Naive thymus-derived CD4-positive, alpha-beta T cell (primary cell): ENCODE results near the gene MYO5A. TPM values are rescaled to one million over a fixed set of nuclear protein-coding genes. Genes with fewer than 3 reads are reported as not detected.
A peak's percentile ranks its signal among the peaks of the same experiment; 100 is the strongest.

ENCODE experiments used
- ATAC-seq: fragments of 150-1000 bp; cut with Tn5 transposase; 2 replicates; pipeline ENCODE4 v1.10.0; 2021; ENCODE audit warnings: mild to moderate bottlenecking, moderate library complexity
- CTCF ChIA-PET: fragments of 350-600 bp; sonication (Branson Sonifier 250); formaldehyde crosslinking; loops from one replicate; lab custom pipeline; 2021; ENCODE audit warnings: antibody characterized with exemption; lab: Charles Lee
- POLR2A ChIA-PET: fragments of 350-600 bp; sonication (Branson Sonifier 250); formaldehyde crosslinking; loops from one replicate; lab custom pipeline; 2021; ENCODE audit warnings: antibody characterized with exemption, inconsistent platforms; lab: Charles Lee
- DNase-seq, 9 donors: peaks; one replicate each; pipeline versions ENCODE4 v3.0.0 to v3.0.0-alpha.2; 2020 to 2022; ENCODE audit warnings: mixed read lengths in 1 of 9
- H3K27ac ChIP-seq: one replicate; pipeline ENCODE4 v1.7.0; 2013; ENCODE audit warnings: mild to moderate bottlenecking, low read depth, low read length, moderate library complexity
- H3K27me3 ChIP-seq, 2 donors: one replicate each; pipeline ENCODE4 v1.7.0; 2013; ENCODE audit warnings: low read length in 2 of 2, mild to moderate bottlenecking in 2 of 2, moderate library complexity in 2 of 2; ENCODE audit not compliant: control insufficient read depth in 2 of 2, insufficient read depth in 2 of 2
- H3K36me3 ChIP-seq, 3 experiments: 1 replicate in 2 of 3; 2 replicates in 1 of 3; pipeline ENCODE4 v1.7.0; 2013; ENCODE audit warnings: low read length in 3 of 3, mild to moderate bottlenecking in 3 of 3, moderate library complexity in 1 of 3; ENCODE audit not compliant: insufficient read depth in 3 of 3, control insufficient read depth in 2 of 3
- H3K4me1 ChIP-seq, 2 donors: one replicate each; pipeline ENCODE4 v1.7.0; 2013; ENCODE audit warnings: low read length in 2 of 2, mild to moderate bottlenecking in 2 of 2, moderate library complexity in 1 of 2; ENCODE audit not compliant: control insufficient read depth in 2 of 2, insufficient read depth in 2 of 2
- H3K4me3 ChIP-seq: 2 replicates; pipeline ENCODE4 v1.7.0; 2013; ENCODE audit warnings: mild to moderate bottlenecking, low read length
- H3K9me3 ChIP-seq, 3 experiments: 1 replicate in 2 of 3; 2 replicates in 1 of 3; pipeline ENCODE4 v1.7.0; 2013; ENCODE audit warnings: low read length in 3 of 3; ENCODE audit not compliant: control insufficient read depth in 2 of 3
- H3K27ac Mint-ChIP-seq, 9 donors: one replicate each; pipeline ENCODE4 v1.8.0; 2020 to 2022; ENCODE audit warnings: mixed read lengths in 9 of 9, mild to moderate bottlenecking in 8 of 9, moderate library complexity in 5 of 9, inconsistent platforms in 2 of 9
- H3K27me3 Mint-ChIP-seq, 5 donors: one replicate each; pipeline ENCODE4 v1.8.0; 2021 to 2022; ENCODE audit warnings: mixed read lengths in 5 of 5, mild to moderate bottlenecking in 1 of 5
- H3K36me3 Mint-ChIP-seq, 5 donors: one replicate each; pipeline ENCODE4 v1.8.0; 2020 to 2022; ENCODE audit warnings: mixed read lengths in 5 of 5, mild to moderate bottlenecking in 3 of 5, inconsistent platforms in 1 of 5
- H3K4me1 Mint-ChIP-seq, 7 donors: one replicate each; pipeline ENCODE4 v1.8.0; 2020 to 2022; ENCODE audit warnings: mixed read lengths in 7 of 7, mild to moderate bottlenecking in 3 of 7, inconsistent platforms in 1 of 7
- H3K4me3 Mint-ChIP-seq, 10 donors: one replicate each; pipeline ENCODE4 v1.8.0; 2020 to 2022; ENCODE audit warnings: mild to moderate bottlenecking in 10 of 10, mixed read lengths in 10 of 10, moderate library complexity in 6 of 10, inconsistent platforms in 2 of 10
- H3K9me3 Mint-ChIP-seq, 11 donors: one replicate each; pipeline ENCODE4 v1.8.0; 2020 to 2022; ENCODE audit warnings: mixed read lengths in 11 of 11, mild to moderate bottlenecking in 4 of 11, inconsistent platforms in 1 of 11, moderate library complexity in 1 of 11
- intact Hi-C, 2 donors: fragments of 100-400 bp; cut with micrococcal nuclease; formaldehyde crosslinking; loops; one replicate each; pipeline ENCODE4 v1.15.1; 2023
- polyA plus RNA-seq, 2 donors: library from polyadenylated mRNA; unstranded; fragments of 300-500 nt; fragmentation: Illumina TruSeq; gene quantifications; one replicate each; pipeline ENCODE4 v1.2.3, GENCODE V29; 2021
- total RNA-seq, 6 experiments: library from RNA in 5 of 6; stranded (reverse) in 5 of 6; gene quantifications; 1 replicate in 5 of 6; 2 replicates in 1 of 6; pipeline ENCODE4 v1.2.3 and lab custom pipeline; 2021 to 2026

The MYO5A gene
- total and polyA plus RNA-seq, 7 experiments from 2014 or later = 4.2 to 39.6 (median 20.8) TPM

GRCh38 chr15:52278135-52278534 lies 250.5 kb downstream of the MYO5A start:
- Histone ChIP-seq H3K9me3 (no peaks in the 10 kb centered on the region), H3K4me1 (no peaks in the 10 kb centered on the region), H3K27me3 (no peaks in the 10 kb centered on the region), H3K4me3 (no peak overlapping the region), H3K27ac (no peak overlapping the region), H3K36me3 (no peaks in the 10 kb centered on the region)
- DNase-seq = no peak
- no peak for ATAC-seq
- ChIA-PET POLR2A (no interaction called here), CTCF (no interaction called here)
- H3K4me3 Mint-ChIP-seq = no peak overlapping the region
- H3K4me1 Mint-ChIP-seq = no peaks in the 10 kb centered on the region
- peaks cover 0 to 27% (median 5%) of the 10 kb centered on the region in 5 donors for H3K27me3 Mint-ChIP-seq
- no peaks in the 10 kb centered on the region for H3K36me3 Mint-ChIP-seq
- H3K27ac Mint-ChIP-seq = no peak overlapping the region
- H3K9me3 Mint-ChIP-seq = no peaks in the 10 kb centered on the region
- intact Hi-C loops = no loop called here

GRCh38 chr15:52277575-52277974 lies 251.1 kb downstream of the MYO5A start:
- ChIA-PET POLR2A (no interaction called here), CTCF (no interaction called here)

GRCh38 chr15:52276256-52276770 lies 252.4 kb downstream of the MYO5A start:
- ChIA-PET POLR2A (no interaction called here), CTCF (no interaction called here)
- DNase-seq (no peak), ATAC-seq (no peak)
- no peaks in the 10 kb centered on the region for H3K36me3 Mint-ChIP-seq
- H3K4me1 Mint-ChIP-seq = peaks cover 0 to 1% (median 0%) of the 10 kb centered on the region in 7 donors
- H3K9me3 Mint-ChIP-seq = no peaks in the 10 kb centered on the region
- peaks cover 0 to 29% (median 5%) of the 10 kb centered on the region in 5 donors for H3K27me3 Mint-ChIP-seq
- no peaks in the 10 kb centered on the region for H3K36me3 ChIP-seq
- no peaks in the 10 kb centered on the region for H3K9me3 ChIP-seq
- H3K4me3 ChIP-seq = no peak overlapping the region
- H3K27ac ChIP-seq = no peak overlapping the region
- no peak overlapping the region for H3K27ac Mint-ChIP-seq
- no peaks in the 10 kb centered on the region for H3K27me3 ChIP-seq
- H3K4me1 ChIP-seq = no peaks in the 10 kb centered on the region
- intact Hi-C loops = no loop called here
- H3K4me3 Mint-ChIP-seq = no peak overlapping the region

More at GRCh38 chr15:52277575-52277974, 251.1 kb downstream of the MYO5A start:
- no peaks in the 10 kb centered on the region for H3K9me3 Mint-ChIP-seq
- no peaks in the 10 kb centered on the region for H3K36me3 Mint-ChIP-seq
- ATAC-seq (no peak), DNase-seq (no peak)
- no peaks in the 10 kb centered on the region for H3K9me3 ChIP-seq
- no peaks in the 10 kb centered on the region for H3K4me1 Mint-ChIP-seq
- H3K27ac ChIP-seq = no peak overlapping the region
- no peak overlapping the region for H3K4me3 ChIP-seq
- intact Hi-C loops = no loop called here
- H3K27ac Mint-ChIP-seq = no peak overlapping the region
- no peaks in the 10 kb centered on the region for H3K36me3 ChIP-seq
- H3K4me3 Mint-ChIP-seq = no peak overlapping the region
- peaks cover 0 to 27% (median 5%) of the 10 kb centered on the region in 5 donors for H3K27me3 Mint-ChIP-seq
- no peaks in the 10 kb centered on the region for H3K27me3 ChIP-seq
- H3K4me1 ChIP-seq = no peaks in the 10 kb centered on the region

GRCh38 chr15:52263563-52264282 lies 265.0 kb downstream of the MYO5A start:
- H3K36me3 Mint-ChIP-seq = peaks cover 0 to 4% (median 0%) of the 10 kb centered on the region in 5 donors
- no peak overlapping the region for H3K4me3 ChIP-seq
- no peaks in the 10 kb centered on the region for H3K36me3 ChIP-seq
- no peak overlapping the region for H3K27ac ChIP-seq
- H3K9me3 Mint-ChIP-seq = no peaks in the 10 kb centered on the region
- no peaks in the 10 kb centered on the region for H3K27me3 ChIP-seq
- peak overlapping the region in 4 of 9 donors; percentile 16 to 87 (median 69) for H3K27ac Mint-ChIP-seq
- H3K27me3 Mint-ChIP-seq = no peaks in the 10 kb centered on the region
- no peaks in the 10 kb centered on the region for H3K9me3 ChIP-seq
- ChIA-PET CTCF (no interaction called here), POLR2A (interaction anchor here (1.2 kb wide), 1 partner anchor 28 kb away, joined by 3 read pairs; no protein-coding TSS in a partner anchor)
- ATAC-seq (no peak), DNase-seq (no peak)
- H3K4me1 ChIP-seq = peaks cover 16 to 28% of the 10 kb centered on the region in 2 donors
- H3K4me3 Mint-ChIP-seq = peak overlapping the region in 4 of 10 donors; percentile 7 to 70 (median 23)
- H3K4me1 Mint-ChIP-seq = peaks cover 27 to 42% (median 30%) of the 10 kb centered on the region in 7 donors
- intact Hi-C loops = no loop called here

GRCh38 chr15:52262364-52262763 lies 266.3 kb downstream of the MYO5A start:
- intact Hi-C loops = no loop called here
- DNase-seq (no peak), ATAC-seq (no peak)
- ChIA-PET POLR2A (interaction anchor here (1.0 kb wide), 1 partner anchor 84 kb away, joined by 3 read pairs; no protein-coding TSS in a partner anchor), CTCF (interaction anchor here (1.1 to 10.8 kb wide), 2 partner anchors 35 to 471 kb away, joined by 4 to 113 read pairs; no protein-coding TSS in a partner anchor)
- no peaks in the 10 kb centered on the region for H3K9me3 ChIP-seq
- Mint-ChIP-seq H3K4me3 (peak overlapping the region; percentile 49 to 70 (median 65)), H3K27me3 (no peaks in the 10 kb centered on the region), H3K4me1 (peaks cover 27 to 48% (median 32%) of the 10 kb centered on the region in 7 donors), H3K27ac (peak overlapping the region; percentile 16 to 90 (median 71)), H3K36me3 (peaks cover 0 to 4% (median 0%) of the 10 kb centered on the region in 5 donors), H3K9me3 (no peaks in the 10 kb centered on the region)
- peaks cover 16 to 28% of the 10 kb centered on the region in 2 donors for H3K4me1 ChIP-seq
- H3K27me3 ChIP-seq = no peaks in the 10 kb centered on the region
- no peak overlapping the region for H3K4me3 ChIP-seq
- H3K36me3 ChIP-seq = no peaks in the 10 kb centered on the region
- H3K27ac ChIP-seq = no peak overlapping the region

- Mint-ChIP-seq H3K27me3 (no peaks in the 10 kb centered on the region), H3K9me3 (no peaks in the 10 kb centered on the region), H3K36me3 (peaks cover 0 to 4% (median 0%) of the 10 kb centered on the region in 5 donors), H3K27ac (peak overlapping the region; percentile 16 to 90 (median 71)), H3K4me1 (peaks cover 27 to 55% (median 39%) of the 10 kb centered on the region in 7 donors), H3K4me3 (peak overlapping the region; percentile 50 to 70 (median 66))
- Histone ChIP-seq H3K9me3 (no peaks in the 10 kb centered on the region), H3K4me3 (no peak overlapping the region), H3K4me1 (peaks cover 16 to 34% of the 10 kb centered on the region in 2 donors), H3K36me3 (no peaks in the 10 kb centered on the region), H3K27me3 (no peaks in the 10 kb centered on the region), H3K27ac (peak overlapping the region; percentile 35)
- DNase-seq (peak in 7 of 9 donors; percentile 11 to 63 (median 29)), ATAC-seq (peak; percentile 92)
- ChIA-PET POLR2A (interaction anchor here (1.0 kb wide), 1 partner anchor 83 kb away, joined by 3 read pairs; no protein-coding TSS in a partner anchor), CTCF (interaction anchor here (0.8 to 10.8 kb wide), 3 partner anchors 8 to 471 kb away, joined by 3 to 113 read pairs (median 4); no protein-coding TSS in a partner anchor)
- intact Hi-C loops = no loop called here
Observed at GRCh38 chr15:52261498-52262242, 267.0 kb downstream of the MYO5A start.
